Measurements from ENCODE around the gene C20orf202.

GRCh38 chr20:1198751-1199150 lies 4.5 kb upstream of the C20orf202 start:
- no peak for TF ChIP-seq POLR2A (IDR thresholded peaks at IDR 0.05; ENCODE audit: low read depth)
- no peak for TF ChIP-seq POLR2AphosphoS5 (IDR thresholded peaks at IDR 0.05)

Measured in esophagus muscularis mucosa (tissue), 2 donors.